HG02623 (cell line): ENCODE measurements around the gene SRPX.

Experiments used
- ATAC-seq: cut with Tn5 transposase; IDR thresholded peaks from one replicate; pipeline ENCODE4 v1.9.1; 2021; ENCODE audit warnings: moderate library complexity; ENCODE audit not compliant: unreplicated experiment

SRPX gene

DNA sequence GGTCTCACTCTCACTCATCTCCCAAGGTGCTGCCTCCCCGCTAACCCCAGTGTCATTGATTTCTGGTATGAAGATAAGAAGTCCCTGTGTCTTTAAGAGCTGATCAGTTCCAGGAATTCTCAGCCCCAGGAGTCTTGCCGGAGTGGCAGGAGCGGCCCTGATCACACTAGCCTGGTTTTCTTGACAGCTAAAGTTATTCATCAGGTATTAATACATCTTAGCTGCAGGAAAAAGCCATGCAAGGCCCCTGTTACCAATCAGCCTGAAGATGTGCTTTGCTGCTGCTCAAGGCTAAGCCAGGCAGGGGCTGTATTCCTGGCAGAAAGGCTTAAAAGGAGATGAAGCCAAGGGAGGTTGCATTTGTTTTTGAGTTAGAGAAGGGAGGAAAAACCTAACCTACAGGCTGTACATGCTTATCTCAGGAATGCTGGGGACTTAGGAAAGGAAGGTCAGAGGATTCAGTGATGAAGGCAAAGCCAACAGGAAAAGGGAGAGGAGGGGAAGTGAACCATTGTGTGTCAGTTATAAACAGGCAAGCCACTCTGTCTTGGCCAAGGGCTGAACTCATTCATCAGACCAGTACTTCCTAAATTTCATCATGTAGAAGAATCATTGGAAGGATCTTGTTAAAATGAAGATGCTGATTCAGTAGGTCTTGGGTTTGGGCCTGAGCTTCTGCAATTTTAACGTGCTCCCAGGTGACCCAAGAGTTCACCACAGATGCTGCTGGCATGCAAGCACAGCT, 8.6 kb downstream of the SRPX start:
- ATAC-seq: no peak

DNA sequence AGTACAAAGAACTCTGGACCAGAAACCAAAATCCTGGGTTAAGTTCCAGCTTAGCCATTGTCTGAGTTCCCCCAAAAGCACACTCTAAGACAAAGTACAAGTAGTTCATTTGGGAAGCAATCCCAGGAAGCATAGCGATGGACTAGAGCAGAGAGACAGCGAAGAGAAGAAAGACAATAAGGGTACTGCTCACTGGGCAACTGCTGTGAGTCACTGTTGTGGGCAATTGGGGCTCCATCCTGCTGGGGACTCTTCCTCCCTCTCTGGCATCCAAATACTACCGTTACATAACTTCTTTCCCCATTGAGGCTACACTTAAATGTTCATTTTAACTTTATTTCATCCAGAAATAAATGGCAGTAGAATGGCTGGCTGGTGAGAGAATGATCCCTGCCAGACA, 14.1 kb downstream of the SRPX start:
- no peak for ATAC-seq

DNA sequence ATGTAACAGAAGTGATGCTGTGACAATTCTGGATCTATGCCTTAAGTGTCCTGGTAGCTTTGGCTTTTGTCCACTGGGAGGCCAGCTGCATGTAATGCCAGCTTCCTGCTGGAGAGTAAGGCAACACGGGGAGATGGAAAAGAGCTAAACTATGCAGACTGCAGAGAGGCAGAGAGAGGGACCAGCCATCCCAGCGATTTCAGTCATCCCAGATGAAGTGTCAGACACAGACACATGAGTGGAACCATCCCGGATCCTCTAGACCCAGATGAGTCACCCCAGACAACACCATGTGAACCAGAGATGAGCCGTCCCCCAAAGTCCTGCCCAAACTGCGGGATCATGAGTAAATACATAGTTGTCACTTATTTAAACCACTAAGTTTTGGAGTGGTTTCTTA, 14.6 kb downstream of the SRPX start:
- no peak for ATAC-seq

DNA sequence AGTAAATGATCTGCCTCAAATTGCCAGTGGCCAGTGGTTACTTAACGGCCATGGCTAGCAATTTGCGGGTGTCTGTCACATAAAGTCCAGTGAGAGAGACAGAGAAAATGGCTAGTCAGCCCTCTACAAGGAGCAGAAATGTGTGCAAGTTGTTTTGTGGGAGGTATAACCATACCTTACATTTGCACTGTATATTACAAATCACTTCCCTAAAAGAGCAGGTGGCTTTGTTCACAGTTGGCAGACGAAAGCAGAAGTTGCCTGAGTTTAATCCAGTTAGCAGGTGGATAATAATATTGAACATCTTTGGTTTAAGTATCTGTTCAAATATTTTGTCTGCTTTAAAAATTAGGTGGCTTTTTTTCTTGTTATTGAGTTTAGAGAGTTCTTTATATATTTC, 15.6 kb downstream of the SRPX start:
- ATAC-seq: no peak

DNA sequence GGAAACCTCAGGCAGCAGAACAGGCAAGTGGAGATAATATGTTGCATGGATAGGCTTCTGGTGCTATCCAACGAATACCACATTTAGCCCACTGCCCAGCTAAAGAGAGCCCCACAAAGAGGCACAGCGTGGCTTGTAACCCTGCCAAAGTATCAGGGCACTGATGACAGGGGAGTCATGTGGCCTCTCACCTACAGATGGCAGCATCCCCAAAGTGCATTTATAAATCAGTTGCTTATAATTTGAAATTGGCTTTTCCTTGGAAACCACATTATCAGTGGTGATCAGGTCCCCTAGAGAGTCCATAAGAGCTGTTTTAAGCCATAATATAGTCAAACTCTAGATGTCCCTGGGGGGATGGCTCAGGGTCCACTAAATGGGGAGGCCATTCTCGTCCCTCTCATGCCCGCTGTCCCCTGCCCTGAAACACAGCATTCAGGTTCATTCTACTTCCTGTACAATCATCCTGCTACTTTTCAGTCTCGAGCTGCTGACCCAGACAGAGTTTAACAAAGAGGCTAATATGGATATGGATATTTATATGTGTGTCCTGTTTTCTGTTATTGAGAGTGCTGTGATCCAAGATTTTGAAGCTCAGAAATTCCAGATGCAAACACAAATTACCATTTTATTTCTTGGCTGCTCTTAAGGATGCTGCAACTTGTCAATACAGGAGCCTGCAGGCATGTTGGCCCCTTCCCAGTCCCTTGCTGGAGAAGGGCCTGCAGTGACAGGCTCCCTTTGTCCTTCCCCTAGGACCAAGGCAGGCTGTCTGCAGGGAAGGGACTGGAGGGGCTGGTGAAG, 28.5 kb downstream of the SRPX start:
- ATAC-seq: no peak

DNA sequence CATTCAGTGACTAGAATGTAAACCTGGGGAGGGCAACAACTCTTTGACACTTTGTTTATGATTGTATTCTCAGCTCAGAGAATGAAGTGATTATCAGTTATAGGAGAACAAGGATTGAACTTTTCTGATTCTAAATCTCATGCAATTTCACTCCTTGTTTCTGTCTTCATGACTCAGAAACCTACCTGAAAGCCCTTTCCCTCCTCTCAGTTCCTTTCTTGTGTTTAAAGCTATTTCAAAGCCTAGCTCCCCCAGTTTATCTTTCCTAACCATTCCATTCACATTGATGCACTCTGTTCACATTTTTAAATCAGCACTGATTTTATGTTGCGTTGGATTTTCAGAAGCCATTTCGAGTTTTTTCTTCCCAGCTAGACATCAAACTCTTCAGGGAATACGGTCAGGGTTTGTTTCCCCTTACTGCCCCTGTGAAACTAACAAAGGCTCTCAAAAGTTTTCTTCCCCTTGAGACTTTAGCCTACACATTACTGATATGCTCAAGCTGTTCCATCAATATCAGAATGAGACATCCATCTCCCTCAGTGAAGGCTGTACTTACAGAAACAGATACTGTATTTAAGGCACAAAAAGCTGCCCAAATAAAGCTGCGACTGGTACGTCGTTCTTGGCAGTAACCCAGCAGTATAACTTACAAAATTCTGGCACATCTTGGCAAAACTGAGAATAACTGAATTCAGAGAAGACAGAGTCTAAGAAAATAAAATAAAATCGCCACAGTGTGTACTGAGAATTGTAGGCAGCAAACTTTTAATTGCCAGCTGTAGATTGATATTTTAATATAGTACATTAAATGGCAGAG, 31.0 kb downstream of the SRPX start:
- ATAC-seq: no peak

DNA sequence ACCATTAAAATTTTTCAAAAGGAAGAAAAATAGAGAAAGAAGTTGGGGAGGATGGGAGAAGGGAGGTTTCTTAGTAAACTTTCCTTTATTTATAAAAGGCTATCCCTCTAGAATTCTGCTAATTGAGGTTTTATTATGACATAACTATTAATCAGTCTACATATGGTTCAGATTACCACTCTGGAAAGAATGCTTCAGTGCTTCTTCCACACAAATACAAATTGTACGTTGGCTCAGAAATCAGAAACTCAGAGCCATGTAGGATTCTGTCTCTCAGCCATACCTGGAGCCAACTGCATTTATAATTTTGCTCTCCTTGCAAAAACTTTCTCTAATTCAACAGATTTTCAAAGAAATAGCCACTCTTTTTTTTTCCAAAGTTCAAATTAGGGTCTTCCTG, 37.1 kb downstream of the SRPX start:
- ATAC-seq: no peak

DNA sequence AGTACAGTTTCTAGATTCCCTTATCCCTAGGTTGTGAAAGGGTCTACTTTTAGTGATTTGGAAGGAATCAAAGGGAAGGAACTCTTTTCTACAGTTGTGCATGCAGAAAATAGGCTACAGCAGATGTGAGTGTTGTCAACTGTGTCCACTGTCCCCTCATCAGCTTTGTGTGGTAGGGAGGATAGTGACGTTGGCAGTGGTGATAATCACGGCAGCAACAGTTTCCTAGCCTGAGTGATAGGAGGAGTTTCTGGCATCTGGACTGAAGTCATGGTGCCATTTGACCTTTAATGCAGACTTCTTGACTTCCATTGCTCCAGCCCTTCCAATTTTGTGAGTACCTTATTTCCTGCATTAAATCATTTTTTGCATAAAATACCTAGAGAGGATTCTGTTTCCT, 39.3 kb downstream of the SRPX start:
- ATAC-seq: no peak

DNA sequence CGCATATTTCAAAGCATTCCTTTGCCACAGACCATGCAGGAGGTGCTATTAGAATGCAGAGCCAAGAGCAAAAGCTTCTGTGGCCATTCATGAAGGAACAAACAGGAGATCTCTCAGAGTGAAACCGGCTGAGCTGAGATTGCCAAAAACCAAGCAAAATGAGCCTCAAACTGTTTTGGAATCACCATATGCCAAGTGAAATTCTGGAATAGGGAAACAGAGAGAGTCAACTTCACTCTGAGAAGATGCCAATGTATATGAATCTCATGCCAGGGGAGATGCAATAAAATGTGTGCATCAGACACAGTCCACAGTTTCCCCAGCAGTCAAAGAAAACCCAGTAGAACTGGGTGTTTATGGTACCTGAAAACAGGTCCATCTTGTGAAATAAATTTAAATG, 42.3 kb downstream of the SRPX start:
- no peak for ATAC-seq

DNA sequence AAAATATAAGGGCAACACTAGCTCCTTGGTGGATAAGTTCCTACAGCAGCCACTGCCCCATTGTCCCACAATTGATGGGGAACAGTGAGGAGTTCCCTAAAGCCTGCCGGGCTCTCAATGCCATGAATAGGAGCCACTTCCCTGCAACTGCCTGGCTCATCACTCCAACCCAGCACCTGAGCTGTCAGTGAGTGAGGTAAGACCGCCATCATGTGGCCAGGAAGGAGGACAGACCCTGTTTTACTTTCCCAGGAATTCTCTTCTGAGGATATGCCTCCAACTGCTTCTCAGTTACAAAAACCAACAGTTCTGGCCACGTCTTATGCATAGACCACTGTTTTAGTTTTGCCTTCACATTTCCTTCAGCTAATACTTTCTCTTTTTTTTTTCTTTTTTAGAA, 45.5 kb downstream of the SRPX start:
- no peak for ATAC-seq

DNA sequence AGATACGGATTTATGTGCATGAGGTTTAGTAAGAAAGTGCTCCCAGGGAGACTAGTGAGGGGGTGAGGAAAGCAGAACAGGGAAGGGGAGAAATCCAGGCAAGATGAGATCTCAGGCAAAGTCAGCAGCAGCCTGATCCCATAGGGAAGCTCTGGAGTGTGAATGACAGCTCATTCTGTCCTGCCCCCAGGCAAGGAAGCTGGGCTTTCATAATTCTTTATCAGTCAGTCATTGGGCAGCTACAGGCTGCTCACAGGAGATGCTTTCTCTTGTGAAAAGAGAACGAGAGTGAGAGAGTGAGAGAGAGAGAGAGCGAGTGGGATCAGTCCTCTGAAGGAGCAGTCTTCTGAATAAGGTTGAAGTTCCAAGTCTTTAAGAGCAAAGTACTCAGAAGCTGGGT, 48.1 kb downstream of the SRPX start:
- no peak for ATAC-seq

DNA sequence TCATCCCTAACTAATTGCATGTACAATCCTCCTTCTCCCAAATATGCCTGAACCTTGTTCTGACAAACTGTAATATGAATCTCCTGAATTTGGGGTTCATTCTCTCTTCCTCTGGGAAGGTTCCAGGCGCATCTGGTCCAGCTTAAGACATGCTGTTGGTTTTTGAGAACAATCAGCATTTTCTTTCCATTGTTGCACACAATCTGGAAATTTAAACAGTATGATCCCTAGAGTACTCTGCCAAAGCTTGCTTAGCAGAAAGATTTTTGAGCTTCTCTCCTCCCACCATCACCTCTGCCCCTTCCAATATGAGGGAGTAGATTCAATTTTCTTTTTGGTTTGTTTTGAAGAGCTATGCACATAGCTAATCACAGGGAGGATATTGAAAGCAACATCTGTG, 50.1 kb downstream of the SRPX start:
- ATAC-seq: no peak

DNA sequence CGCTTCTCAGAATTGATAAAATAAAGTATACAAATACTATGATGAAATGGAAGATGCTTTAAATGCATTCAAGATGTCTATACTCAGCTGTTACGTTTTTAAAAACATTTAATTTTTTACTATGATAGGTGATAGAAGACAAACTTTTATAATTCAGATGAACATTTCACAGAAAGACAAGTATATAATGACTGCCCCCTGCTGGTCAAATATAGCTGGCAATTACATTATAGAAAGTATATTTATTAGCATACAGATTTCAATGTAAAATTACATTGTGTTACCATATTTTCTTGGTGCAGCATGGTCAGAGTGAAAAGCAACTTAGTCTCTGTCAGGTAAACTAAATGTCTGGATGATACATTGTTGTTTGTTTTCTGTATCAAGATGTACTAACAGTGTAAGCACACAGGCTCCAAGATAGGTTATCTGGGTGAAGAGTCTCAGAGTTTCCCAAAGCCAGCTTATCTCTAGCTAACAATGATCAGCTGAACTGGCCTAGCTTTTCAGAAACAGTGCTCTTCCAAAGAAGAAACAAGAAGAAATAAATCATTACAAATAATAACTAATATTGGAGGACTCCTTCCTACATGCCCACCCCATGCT, 54.1 kb downstream of the SRPX start:
- ATAC-seq: no peak

DNA sequence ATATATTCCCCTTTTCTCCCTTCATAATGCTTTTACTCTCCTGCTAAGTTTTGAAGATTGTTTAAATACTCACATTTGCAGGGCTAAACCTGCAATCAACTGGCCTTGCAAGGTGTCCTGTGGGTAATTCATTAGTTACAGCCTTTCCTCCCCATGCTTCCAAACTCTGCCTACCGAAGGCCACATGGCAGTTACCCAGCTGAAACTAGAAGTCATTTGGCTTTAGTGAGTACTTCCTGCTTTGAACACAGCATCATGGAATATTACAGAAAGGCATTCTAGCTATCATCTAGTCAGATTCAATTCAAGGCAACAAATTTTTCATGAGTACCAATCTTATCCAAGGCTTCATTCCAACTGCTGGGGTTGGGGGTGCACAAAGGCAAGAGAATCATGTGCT, 55.6 kb downstream of the SRPX start:
- no peak for ATAC-seq

DNA sequence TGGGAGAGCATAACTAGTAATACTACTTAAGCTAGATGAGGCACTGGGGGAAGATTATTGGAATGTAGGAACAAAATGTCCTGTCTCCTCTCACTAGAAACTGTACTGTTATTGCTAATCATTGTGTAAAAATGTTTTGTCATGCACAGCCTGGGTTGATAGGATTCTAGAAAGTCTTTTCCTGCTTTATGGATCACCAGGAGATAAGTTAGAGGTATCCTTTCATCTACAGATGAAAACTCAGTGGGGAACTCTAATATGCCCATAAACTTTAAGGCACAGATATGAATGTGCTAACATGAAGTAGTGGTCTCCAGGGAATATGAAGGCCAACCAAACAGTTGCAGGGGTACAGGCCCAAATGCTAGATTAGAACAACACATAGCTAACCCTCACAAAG, 57.5 kb downstream of the SRPX start:
- ATAC-seq: no peak

DNA sequence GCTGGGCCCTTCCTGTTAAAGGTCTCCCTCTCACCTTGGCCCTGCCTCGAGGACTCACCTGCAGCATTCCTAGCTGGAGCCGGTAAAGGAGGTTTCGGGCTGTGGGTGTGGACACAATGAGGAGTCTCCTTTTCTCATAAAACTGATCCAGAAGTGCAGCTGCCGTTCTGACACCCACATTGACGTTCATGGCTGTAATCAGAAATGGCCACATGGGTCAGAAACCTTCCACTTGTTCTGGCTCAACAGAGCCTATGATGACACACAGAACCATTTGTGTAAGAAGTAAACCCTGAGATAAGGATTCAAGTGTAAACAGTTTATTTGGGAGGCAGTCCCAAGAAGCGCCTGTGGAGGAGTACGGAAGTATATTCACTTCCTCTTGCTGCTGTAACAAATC, 63.8 kb downstream of the SRPX start:
- no peak for ATAC-seq

DNA sequence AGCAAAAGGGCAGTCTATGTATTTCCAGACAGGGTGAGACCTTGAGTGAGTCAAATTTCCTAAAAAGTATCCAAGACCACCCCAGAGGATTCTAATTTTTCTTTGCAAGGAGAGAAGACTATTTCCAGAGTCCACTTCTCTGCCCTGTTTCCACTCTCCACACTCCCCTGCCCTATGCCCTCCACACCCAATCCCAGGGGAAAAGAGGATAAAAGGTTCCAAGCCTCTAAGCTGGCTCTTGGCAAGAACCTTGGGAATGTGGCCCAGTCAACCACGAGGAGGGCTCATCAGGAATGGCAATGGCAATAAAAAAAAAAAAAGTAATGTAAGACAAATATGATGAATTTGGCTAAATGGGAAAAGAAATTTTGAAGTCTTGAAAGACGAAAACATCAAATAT, 65.9 kb downstream of the SRPX start:
- ATAC-seq: no peak

DNA sequence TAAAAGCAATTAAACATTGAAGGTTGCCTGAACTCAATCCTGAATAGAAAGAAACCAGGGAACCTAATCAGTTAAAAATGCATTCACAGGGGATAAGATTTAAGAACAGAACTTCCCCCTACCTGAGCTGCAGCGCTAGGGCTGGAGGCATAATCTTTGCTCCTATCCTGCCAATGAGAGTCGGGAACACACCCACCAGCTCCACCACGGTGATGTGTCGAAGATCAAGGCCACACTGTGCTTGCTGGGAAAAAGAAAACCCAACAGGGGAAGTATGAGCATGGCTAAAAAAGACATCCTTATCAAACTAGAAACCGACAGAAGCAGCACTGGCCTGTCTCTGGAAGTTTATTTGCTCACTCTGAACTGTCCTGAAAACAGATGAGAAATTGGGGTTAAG, 66.3 kb downstream of the SRPX start:
- ATAC-seq: no peak

DNA sequence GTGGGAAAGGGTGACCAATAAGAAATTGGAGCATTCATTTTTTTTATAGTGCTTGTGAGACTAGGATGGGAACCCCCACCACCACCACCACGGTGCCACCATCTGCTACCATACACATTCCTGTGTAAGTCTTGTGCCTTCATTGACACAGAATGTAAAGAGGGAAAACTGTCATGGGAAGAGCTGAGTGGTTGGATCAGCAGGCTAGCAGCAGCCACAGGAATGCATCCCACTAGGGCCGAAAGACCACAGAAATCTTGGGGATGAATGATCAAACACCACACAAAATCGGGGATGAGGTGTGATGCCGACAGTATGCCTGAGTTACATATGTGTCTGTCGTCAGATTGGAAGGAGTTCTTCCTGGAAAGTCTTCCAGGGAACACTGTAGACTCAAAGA, 69.2 kb downstream of the SRPX start:
- ATAC-seq: no peak

DNA sequence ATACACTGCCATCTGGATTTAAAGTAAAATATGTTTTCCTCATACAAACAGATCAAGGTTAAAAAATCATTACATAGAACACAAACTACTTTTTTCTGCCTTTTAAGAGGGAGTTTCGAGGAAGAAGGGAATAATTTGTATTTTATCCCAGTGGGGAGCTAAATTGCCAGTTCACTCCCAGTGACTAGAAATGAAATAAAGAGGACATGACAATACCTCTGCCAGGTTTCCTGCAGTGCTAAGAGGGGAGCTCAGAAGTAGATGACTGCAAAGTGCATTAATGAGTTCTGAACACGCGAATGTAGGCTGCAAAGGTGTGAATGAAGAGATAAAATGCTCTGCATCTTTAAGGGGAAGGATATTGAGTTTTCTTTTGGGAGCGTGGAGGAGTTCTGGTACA, 69.7 kb downstream of the SRPX start:
- no peak for ATAC-seq

DNA sequence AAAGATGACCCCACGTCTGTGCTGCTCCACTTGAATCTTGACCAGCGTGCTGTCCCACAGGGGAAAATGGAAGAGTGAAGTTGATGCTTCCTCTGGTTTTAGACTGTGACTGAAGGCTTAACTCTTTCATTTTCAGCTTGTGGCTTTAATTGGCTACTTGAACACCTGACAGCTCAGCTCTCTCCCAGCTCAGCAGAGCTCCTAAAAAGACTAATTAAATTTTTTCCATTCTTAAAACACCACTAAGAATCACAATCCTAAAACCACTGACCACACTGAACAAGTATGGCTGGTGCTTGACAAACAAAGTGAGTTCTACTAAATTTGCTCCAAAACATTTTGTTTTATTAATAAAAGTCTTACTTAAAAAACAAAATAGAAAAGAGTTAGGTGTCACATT, 71.7 kb downstream of the SRPX start:
- ATAC-seq: no peak
